ENCODE measurements around the gene ANKMY1.

DNA sequence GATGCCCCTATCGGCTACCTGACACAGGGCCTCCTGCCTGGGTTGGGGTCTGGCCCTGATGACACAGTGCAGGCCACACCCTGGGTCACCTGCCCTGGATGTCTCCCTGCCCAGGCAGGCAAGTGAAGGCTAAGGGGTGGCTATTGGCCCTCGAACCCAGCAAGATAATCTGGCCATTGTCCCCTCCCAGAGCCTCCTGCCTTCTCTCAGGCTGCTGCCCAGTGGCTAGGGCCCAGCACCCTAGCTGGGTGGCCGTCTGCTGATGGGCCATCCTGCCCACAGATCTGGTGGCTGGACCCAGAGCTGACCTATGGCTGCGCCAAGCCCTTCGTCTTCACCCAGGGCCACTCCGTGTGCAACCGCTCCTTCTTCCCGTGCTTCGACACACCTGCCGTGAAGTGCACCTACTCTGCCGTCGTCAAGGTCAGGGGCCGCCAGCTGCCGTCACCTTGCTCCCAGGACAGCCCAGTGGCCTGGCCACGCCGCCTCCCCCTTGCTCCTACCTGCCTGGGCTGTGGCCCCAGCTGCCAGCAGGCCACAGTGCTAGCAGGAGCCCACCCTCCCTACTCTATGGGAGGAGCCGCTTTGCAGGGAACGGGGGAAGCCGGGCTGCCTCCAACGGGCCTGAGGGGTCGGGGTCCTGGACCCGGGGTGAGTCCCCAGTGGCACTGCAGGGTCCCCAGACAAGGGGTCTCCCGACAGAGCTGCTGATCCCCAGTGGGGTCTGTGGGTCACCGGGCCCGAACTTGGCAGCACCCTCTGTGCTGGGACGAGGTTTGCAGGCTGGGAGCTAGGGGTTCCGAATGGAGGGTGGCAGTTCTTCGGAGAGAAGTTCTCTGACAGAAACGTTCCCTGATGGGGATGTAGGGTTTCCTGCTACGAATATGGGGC is 14.6 kb upstream of the ANKMY1 start:
- TF ChIP-seq, protein P1, sequence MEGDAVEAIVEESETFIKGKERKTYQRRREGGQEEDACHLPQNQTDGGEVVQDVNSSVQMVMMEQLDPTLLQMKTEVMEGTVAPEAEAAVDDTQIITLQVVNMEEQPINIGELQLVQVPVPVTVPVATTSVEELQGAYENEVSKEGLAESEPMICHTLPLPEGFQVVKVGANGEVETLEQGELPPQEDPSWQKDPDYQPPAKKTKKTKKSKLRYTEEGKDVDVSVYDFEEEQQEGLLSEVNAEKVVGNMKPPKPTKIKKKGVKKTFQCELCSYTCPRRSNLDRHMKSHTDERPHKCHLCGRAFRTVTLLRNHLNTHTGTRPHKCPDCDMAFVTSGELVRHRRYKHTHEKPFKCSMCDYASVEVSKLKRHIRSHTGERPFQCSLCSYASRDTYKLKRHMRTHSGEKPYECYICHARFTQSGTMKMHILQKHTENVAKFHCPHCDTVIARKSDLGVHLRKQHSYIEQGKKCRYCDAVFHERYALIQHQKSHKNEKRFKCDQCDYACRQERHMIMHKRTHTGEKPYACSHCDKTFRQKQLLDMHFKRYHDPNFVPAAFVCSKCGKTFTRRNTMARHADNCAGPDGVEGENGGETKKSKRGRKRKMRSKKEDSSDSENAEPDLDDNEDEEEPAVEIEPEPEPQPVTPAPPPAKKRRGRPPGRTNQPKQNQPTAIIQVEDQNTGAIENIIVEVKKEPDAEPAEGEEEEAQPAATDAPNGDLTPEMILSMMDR (IDR thresholded peaks at IDR 0.05; ENCODE audit: control extremely low read depth in 1 of 3, insufficient read depth in 1 of 3, low read depth in 1 of 3, low read length in 3 of 3): no peak
- no peak for TF ChIP-seq POLR2A (IDR thresholded peaks at IDR 0.05; ENCODE audit: control extremely low read depth in 1 of 2, low read depth in 2 of 2, low read length in 2 of 2)
- no peak for TF ChIP-seq EZH2 (IDR thresholded peaks at IDR 0.05; ENCODE audit: low read depth, low read length, severe bottlenecking)
